GM21825 (cell line): Measurements from ENCODE around the gene ORAI2.
"Not testable (repeated sequence)": the region's sequence is repeated elsewhere in the genome, so short reads cannot be mapped to it uniquely, and the experiment has no call there.

Experiments used
- ATAC-seq: cut with Tn5 transposase; IDR thresholded peaks from one replicate; pipeline ENCODE4 v1.9.1; 2021; ENCODE audit warnings: mild to moderate bottlenecking, moderate library complexity; ENCODE audit not compliant: unreplicated experiment

The ORAI2 gene

DNA sequence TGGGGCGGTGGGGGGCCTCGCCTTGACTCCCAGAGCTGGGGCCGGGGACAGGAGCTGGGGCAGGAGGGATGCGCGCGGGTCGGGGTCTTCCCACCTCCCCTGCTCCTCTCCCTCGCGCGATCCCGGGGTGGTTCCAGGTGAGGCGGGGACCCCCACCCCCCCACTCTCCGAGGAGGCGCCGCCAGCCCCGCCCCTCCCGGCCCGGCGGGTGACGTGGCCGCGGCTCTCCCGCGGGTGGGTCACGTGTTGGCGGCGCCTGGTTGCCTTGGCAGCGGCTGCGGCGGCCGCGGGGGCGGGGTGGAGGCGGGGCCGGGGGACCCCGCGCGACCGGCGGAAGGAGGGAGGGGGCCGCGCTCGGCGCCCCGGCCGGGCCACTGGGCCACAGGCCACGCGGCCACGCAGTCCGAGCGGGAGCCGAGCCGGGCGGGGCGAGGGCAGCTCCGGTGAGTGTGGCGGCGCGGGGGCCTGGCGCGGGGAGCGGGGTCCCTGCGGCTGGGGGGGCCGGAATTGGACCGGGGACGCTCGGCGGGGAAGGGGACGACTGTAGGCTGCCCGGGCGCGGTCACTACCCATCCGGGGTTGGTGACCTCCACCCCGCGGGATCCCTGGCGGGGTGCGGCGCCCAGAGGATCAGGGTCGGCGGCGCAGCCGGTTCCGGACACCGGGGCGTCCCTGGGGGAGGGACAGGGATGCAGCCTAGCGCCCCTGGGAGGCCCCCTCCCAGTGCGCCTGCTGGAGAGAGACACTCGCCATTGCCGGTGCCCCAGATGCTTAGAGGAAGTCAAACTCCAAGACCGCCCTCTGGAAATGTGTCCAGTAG lies at the start of gene ORAI2:
Gene ORAI2 (plus strand): TSS at position 357 of the 820 bp plus-strand sequence. CDS start 5,382 bp downstream, outside the sequence.
- peak; percentile 53 for ATAC-seq

DNA sequence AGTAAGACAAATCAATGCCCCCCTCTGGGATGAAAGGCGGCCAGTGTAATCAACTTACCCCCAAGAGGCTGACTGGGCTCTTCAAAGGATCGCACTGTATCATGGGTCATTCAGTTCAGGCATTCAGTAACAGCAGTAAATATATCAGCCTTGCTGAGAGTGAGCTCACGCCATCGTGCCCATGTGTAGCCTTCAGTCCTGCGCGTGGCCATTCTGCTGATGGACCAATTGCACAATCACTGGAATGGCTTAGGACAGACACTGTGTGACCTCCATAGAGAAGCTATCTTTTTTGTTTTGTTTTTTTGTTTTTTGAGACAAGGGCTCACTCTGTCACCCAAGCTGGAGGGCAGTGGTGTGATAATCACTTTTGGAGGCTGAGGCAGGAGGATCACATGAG lies 46.3 kb upstream of the ORAI2 start:
- no peak for ATAC-seq

DNA sequence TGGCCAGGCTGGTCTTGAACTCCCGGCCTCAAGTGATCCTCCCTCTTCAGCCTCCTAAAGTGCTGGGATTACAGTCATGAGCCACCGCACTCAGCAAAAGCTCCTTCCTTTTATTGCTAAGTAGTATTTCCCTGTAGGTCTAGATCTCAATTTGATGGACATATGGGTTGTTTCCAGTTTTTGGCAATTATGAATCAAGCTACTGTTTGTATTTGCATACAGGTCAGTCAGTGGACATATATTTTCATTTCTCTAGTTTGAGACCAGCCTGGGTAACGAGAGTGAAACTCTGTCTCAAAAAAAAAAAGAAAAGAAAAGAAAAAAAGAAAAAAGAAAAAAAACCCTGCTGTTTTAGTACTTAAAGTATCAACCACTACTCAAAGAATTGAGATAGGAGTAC lies 43.6 kb upstream of the ORAI2 start:
- no peak for ATAC-seq

DNA sequence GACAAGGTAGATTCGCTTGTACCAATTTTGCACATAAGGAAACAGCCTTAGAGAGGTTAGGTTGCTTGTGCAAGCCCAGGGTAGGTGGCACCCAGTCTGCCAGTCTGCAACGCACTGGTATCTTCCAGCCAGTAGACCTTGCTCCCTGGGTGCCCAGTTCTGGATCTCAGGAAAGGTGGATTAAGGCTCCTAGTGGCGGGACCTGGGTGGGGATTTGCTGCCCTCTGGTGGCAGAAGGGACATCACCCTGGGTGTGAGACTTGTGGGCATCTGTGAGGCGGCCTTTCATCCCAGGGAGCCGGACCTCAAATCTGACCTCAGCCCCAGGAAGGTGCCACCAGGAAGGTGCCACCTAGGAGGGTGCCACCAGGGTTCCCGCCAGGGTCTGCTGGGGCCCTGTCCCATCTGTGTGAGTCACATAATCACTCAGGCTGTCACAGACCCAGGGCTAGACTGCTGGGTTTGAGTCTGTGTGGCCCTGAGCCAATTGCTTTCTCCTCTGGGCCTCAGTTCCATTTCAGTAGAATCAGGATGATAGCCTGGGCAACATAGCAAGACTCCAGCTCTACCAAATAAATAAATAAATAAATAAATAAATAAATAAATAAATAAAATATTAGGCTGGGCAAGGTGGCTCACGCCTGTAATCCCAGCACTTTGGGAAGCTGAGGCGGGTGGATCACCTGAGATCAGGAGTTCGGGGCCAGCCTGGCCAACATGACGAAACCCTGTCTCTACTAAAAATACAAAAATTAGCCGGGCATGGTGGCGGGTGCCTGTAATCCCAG lies 42.5 kb upstream of the ORAI2 start:
- no peak for ATAC-seq

DNA sequence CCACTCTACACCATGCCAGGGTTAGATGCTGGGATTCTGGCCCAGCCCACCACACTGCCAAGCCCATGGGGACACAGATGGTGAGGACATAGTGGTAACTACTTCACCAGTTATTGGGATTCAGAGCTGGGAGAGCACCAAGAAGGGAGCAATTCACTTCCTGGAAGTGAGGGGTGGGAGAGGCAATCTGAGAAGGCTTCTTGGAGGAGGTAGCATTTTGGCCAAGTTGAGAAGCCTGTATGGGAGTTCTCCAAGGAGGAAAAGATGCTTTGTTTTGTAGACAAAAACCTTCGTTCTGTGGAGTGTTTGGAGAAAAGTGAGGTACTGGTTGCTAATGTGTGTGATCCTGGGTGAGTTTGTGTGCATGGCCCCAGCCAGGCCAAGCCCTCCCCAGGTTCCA lies 41.0 kb upstream of the ORAI2 start:
- no peak for ATAC-seq

DNA sequence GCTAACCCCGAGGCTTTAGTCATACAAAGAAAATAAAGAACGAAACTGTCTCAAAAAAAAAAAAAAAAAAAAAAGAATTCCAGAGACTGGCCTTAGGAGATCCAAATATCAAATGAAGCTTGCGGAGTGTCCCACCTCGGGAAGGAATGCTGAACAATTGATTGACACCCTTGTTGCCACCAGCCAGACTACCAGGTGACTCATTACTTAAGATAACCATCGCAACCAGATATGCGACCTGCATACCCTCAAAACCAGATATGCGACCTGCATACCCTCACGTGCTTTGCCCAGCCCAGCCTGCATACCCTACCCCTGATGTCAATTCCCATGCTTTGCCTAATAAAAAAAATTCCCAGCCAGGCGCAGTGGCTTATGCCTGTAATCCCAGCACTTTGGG lies 39.9 kb upstream of the ORAI2 start:
- ATAC-seq = no peak

DNA sequence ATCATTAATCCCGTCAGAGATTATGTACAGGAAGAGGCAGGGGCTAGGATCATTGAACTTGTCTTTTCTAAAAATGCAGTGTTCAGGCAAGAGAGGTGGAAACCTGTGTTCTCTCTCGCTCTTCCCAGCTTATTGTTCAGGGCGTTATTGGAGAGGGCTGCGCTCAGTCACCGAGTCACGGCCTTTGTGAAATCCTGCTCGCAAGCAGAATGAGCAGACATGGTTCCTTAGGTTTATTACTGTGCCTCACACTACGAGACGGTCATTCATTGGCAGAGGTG lies 37.8 kb upstream of the ORAI2 start:
- no peak for ATAC-seq

DNA sequence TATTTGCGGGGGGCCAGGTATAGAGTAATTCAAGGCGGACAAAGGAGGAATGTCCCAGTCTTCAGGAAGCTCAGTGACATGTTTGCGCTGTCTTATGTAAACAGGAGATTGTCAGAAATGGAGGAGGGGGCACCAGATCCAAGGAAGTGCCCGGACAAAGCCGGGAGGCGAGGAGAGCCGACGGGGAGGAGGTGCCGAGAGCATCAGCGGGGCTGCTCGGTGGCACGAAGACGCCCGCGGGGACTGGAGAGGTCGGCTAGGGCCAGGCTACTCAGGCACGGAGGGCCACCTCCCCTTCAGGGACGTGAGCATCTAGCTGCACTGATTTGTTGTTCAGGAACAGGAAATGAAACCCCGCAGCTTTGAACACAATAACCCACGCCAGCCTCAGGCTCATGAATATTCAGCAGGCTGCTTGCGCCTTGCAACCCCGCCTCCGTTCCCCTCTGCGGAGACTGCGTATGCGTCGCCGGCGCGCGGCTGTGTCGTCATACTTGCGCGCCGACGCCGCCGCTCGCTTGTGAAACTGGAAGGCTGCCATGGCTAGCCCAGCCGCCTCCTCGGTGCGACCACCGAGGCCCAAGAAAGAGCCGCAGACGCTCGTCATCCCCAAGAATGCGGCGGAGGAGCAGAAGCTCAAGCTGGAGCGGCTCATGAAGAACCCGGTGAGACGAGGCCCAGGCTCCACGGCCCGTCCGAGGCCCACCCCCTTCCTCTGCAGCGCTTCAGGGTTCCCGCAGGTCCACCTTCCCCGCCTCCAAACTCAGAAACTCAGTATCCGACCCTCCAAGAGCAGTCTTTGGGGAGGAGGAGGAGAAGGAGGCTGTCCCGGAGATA lies 37.3 kb upstream of the ORAI2 start, which contains the start of gene PRKRIP1:
Gene PRKRIP1 (plus strand): TSS at position 491 of the 837 bp plus-strand sequence. CDS start 49 bp downstream, at position 540.
- ATAC-seq = peak; percentile 96

DNA sequence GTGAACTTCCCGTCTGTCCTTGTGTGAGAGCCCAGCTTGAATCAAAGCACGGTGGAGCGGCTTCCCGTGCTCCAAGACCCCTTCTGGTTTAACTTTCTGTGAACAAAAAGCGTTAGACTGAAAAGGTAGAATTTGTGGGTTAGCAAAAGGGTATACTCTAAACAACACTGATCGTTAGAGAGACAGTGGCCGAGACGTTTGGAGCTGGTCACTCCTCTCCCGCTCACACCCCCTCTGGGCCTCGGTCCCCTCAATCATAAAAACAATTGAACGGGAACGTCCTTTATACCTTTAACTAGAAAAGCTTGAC lies 36.7 kb upstream of the ORAI2 start:
- no peak for ATAC-seq

DNA sequence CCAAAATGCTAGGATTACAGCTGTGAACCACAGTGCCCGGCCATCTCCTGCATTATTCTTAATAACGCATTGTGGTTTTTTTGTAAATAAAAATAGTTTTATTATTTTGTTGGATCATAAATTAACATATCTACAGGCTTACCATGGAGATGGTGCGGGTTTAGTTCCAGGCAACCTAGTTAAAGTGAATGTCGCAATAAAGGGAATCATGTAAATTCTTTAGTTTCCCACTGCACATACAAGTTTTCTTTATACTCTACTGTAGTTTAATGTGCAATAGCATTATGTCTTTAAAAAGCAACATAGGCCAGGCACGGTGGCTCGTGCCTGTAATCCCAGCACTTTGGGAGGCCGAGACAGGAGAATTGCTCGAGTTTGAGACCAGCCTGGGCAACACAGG lies 34.8 kb upstream of the ORAI2 start:
- ATAC-seq = no peak

DNA sequence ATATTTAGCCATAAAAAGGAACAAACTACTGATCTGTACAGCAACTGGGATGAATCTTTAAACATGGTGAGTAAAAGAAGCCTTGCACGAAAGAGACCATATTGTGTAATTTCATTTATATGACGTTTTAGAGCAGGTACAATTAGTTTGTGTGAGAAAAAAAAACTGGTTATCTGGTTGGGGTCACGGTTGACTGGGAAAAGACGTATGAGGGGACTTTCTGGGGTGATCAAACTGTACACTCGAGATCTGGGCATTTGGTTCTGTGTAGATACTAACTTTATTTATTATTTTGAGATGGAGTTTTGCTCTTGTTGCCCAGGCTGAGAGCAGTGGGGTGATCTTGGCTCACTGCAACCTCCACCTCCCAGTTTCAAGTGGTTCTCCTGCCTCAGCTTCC lies 33.0 kb upstream of the ORAI2 start:
- no peak for ATAC-seq

DNA sequence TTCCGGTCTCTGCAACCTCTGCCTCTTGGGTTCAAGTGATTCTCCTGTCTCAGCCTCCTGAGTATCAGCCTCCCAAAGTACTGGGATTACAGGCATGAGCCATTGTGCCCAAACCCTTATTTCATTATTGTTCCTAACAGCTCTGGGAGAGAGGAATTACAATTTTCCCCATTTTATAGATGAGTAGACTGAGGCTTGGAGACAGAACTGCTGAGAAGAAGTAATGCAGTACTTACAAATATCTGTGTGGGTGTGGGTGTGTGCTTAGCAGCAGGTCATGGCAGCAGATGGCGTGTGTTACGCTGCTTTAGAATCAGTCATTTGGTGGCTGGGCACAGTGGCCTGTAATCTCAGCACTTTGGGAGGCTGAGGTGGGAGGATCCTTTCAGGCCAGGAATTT lies 29.8 kb upstream of the ORAI2 start:
- ATAC-seq = no peak

DNA sequence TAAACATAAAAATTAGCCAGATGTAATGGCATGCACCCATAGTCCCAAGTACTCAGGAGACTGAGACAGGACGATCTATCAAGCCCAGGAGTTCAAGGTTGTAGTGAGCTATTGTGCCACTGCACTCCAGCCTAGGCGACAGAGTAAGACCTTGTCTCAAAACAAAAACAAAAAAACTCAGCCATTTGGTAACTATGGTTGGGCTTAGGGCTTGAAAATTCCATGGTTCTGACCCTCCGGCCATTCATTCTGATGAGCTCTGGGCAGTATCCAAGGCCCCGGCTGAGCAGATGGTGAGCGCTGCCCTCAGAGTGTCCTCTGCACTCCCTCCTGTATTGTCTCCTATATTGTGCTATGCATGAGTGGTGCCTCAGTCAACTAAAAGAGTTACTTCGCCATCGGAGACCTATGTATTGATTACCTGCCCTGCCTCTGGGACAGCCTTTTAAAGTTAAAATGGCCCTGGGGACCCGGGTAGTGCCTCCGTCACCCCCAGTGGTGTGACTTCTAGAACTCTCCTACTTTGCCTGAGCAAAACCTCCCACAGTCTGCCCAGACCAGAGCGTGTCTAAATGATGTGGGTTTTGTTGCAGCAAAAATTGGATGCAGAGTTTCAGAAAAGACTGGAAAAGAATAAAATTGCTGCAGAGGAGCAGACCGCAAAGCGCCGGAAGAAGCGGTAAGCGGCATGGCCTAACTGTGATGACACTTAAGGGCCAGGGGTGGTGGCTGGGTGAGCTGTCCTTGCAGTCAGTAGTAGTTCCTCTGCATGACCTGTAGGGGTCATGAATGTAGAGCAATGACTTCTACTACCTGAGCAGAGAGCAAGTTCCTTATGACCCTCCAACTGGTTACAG lies 29.1 kb upstream of the ORAI2 start:
- ATAC-seq = peak; percentile 61

DNA sequence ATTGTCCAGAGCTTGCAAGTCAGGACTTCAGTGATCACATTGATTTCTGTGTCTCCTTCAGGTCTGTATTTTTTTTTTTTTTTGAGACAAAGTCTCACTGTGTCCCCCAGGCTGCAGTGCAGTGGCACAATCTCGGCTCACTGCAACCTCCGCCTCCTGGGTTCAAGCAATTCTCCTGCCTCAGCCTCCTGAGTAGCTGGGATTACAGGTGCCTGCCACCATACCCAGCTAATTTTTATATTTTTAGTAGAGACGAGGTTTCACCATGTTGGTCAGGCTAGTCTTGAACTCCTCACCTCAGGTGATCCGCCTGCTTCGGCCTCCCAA lies 28.6 kb upstream of the ORAI2 start:
- not testable (repeated sequence) for ATAC-seq

DNA sequence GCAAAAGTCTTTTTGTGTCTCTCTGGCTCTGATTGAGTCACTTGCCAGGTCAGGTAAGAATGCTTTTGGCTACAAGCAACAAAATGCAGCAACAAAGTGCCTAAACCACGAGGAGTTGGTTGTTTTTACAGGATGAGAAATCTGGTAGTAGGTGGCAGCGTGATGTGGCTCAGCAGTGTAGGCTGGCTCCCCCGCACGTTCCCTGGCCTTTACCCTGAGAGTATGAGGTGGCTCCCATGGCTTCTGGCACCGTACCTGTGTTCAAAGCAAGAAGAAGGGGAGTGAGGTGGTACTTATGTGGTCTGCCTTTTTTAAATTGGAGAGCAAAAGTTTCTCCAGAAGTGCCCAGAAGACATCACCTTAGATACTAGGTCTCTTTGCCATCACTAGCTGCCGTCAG lies 25.5 kb upstream of the ORAI2 start:
- no peak for ATAC-seq

DNA sequence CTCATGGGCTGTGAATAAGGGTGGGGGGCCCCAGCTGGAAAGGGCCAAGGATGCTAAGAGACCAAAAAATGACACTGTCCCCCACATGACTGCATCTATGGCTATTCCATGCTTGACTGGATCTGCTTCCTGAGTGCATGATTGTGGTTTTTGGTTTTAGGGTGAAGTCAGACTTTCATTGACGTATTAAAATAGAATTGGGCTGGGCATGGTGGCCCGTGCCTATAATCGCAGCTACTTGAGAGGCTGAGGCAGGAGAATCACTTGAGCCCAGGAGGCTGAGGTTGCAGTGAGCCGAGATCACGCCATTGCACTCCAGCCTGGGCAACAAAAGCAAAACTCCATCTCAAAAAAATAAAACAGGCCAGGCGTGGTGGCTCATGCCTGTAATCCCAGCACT lies 24.8 kb upstream of the ORAI2 start:
- peak; percentile 54 for ATAC-seq

DNA sequence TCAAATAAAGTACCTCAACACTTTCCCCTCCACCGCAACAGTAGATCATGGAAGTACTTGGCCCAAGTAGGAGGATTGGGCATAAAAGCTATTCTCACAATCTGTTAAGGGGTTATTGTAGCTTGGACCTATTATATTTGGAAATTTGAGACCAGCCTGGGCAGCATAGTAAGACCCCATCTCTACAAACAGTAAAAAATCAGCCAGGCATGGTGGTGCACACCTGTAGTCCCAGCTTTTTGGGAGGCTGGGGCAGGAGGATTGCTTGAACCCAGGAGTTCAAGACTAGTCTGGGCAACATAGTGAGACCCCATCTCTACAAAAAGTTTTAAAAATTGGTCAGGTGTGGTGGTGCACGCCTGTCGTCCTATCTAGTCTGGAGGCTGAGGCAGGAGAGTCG lies 24.0 kb upstream of the ORAI2 start:
- no peak for ATAC-seq

DNA sequence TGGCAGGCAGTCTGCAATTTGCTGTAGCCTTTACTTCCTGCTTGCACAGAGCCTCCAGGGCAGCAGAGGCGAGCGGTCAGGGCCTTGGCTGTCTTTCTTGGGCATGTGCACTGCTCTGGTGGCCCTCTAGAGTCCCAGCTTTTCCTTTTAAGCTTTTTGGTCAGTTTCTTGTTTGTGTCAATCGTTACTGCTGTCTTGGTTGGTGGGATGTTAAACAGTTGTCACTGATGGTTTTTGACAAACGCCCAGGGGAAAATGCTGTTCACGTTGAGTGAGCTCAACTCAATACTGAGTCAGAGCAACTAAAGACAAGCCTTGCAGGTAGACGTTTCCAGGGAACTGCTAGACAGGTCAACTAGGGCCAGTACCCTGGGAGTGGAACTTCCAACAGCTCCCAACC lies 23.3 kb upstream of the ORAI2 start:
- ATAC-seq = no peak

DNA sequence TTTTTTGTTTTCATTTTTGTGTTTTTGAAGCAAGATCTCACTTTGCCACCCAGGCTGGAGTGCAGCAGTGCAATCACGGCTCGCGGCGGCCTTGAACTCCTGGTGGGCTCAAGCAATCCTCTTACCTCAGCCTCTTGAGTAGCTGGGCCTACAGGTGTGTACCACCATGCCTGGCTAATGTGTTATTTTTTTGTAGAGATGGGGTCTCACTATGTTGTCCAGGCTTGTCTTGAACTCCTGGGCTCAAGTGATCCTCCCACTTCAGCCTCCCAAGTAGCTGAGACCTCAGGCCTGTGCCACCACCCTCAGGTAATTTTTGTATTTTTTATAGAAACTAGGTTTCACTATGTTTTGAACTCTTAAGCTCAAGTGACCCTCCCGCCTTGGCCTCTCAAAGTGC lies 22.5 kb upstream of the ORAI2 start:
- ATAC-seq = no peak

DNA sequence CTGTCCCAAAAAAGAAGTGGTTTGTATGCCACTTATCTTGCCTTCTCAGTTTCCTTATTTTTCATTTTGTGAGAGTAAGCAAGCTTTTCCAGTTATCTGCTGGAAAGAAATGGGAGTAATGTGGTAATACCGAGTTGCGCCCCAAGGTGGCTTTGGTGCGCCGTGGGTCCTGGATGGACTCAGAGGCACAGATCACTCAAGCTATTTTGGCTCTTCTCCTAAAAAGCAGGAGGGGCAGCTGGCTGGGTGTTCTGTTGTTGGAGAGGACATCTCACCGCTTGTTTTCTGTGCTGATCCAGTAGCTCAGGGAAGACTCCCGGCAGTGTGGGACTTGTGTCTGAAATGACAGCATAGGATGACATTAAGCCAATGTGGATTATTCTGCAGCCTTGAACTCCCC lies 20.8 kb upstream of the ORAI2 start:
- ATAC-seq = no peak

DNA sequence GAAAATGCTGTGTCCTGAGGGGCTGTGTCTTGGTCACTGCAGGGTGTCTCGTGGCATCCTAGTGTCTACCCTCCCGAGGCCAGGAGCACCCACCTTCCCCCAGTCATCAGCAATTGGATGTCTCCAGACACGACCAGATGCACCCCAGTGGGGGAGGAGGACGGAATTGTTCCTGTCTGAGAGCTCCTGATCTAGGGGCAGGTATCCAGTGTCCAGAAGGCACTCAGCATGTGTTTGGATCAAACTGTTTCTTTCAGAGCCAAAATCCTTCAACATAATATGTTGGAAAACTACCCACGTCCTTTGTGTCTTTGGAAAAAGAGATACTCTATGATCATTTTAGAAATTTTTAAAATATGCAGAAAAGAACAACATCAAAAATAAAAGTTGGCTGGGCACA lies 20.3 kb upstream of the ORAI2 start:
- ATAC-seq = no peak
